NCI-H1694 (cell line): ENCODE measurements around the gene GPD1L.

Source experiments
- DNase-seq: peaks from one replicate; lab custom pipeline; 2025; lab: John Stamatoyannopoulos, UW

Gene GPD1L

GRCh38 chr3:32137870-32138269, 31.4 kb downstream of the GPD1L start:
- DNase-seq = no peak

GRCh38 chr3:32138545-32139104, 32.2 kb downstream of the GPD1L start:
- DNase-seq = no peak

GRCh38 chr3:32140943-32141342, 34.5 kb downstream of the GPD1L start:
- DNase-seq = no peak

- peak; percentile 30 for DNase-seq
Observed at GRCh38 chr3:32143849-32144757, 37.7 kb downstream of the GPD1L start.

DNA sequence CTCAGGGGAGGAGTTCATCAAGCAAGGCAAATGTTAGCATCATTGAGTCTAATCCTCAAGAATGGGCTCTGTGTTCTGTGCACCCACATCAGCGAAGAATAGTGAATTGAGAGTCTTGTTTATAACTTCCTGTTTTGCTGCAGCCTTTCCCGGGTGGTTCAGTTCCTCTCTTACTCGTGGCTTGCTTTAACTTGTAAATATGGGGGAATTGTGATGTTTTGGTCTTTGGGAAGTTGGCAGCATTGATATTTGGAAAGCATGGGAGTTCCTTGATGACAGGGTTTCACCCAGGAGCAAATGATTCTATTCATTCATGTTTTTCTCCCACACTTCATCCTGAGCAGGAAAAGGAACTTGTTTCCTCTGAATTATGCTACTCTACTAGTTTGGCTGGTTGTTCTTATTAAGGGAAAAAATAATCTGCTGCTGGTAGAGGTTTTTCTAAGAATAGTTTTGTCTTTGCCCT, 40.4 kb downstream of the GPD1L start:
- no peak for DNase-seq

GRCh38 chr3:32147509-32147908, 41.1 kb downstream of the GPD1L start:
- no peak for DNase-seq

- DNase-seq = no peak
Observed at GRCh38 chr3:32147933-32148332, 41.5 kb downstream of the GPD1L start.

- no peak for DNase-seq
Observed at GRCh38 chr3:32148351-32148750, 41.9 kb downstream of the GPD1L start.

- no peak for DNase-seq
Observed at GRCh38 chr3:32153414-32154204, 47.2 kb downstream of the GPD1L start.

DNA sequence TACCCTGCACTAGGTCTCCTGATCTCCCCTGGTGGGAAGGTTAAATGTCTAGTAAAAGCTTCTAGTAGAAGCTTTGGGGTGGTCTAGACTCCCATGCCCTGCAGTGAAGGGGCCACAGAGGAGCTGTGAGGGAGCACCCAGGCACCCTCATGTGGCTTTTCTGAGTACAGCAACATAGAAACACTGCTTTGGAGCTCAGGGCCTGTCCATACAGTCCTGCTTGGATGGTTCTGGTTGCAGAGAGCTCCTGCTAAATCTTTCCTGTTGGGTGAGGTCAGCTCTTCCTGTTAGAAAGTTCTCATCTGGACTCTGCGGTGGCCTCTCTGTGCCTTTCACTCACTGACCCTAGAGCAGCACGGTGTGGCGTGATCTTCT, 47.8 kb downstream of the GPD1L start:
- DNase-seq = peak; percentile 1

- no peak for DNase-seq
Observed at GRCh38 chr3:32155117-32155516, 48.7 kb downstream of the GPD1L start.

DNA sequence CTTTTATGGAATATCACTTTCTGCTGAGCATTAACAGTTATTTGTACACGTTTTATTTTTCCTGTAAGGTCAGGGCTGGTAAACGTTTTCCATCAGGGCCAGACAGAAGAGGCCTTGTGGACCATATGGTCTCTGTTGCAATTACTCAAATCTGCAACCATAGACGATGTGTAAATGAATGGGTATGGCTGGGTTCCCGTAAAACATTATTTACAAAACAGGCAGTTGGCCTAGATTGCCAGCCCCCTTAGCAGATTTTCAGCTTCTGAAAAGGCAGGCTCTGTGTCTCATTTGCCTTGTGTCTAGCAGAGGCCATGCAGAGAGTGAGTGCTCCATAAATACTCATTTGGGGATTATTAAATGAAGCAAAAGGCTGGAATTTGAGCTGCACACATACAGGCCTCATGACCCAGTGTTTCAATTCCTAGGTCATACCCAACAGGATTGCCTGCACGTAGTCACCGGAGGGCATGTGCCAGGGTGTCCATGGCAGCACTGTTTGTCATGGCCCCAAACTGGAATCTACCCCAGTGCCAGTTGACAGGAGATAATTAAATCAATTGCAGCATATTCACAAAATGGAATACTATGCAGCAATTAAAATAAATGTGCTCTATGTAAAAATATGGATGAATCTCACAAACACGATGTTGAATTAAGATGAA, 51.3 kb downstream of the GPD1L start:
- peak; percentile 58 for DNase-seq

DNA sequence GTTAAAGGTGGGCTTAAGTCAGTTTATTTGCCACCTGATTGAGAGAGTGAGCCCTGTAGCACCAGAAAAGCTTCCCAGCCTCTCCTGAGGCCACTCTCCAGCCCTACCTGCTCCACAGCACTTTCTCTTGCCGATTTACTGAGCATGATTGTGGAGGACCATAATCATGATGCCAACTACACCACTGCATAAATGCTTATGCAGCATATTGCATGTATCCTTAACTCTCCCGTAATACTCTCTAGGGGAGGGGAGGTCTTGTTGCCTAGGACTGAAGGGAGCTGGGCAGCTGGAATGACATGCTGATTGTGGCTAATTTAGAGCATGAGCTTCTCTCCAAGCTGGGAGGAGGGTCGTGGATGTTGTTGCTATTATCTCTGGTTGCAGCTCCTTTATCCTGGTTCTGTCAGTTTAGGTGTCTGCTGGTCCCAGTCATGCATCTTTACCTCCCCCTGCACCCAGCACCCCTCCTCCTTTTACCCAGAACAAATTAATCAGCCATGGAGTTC, 54.3 kb downstream of the GPD1L start:
- no peak for DNase-seq

- DNase-seq = no peak
Observed at GRCh38 chr3:32165442-32165841, 59.0 kb downstream of the GPD1L start.

GRCh38 chr3:32166654-32167053, 60.2 kb downstream of the GPD1L start:
- DNase-seq = no peak

- no peak for DNase-seq
Observed at GRCh38 chr3:32172420-32172819, 66.0 kb downstream of the GPD1L start.

- peak; percentile 4 for DNase-seq
Observed at GRCh38 chr3:32175607-32176197, 69.3 kb downstream of the GPD1L start.

- peak; percentile 57 for DNase-seq
Observed at GRCh38 chr3:32176989-32177701, 70.7 kb downstream of the GPD1L start.

- DNase-seq = peak; percentile 39
Observed at GRCh38 chr3:32177702-32178198, 71.3 kb downstream of the GPD1L start.

DNA sequence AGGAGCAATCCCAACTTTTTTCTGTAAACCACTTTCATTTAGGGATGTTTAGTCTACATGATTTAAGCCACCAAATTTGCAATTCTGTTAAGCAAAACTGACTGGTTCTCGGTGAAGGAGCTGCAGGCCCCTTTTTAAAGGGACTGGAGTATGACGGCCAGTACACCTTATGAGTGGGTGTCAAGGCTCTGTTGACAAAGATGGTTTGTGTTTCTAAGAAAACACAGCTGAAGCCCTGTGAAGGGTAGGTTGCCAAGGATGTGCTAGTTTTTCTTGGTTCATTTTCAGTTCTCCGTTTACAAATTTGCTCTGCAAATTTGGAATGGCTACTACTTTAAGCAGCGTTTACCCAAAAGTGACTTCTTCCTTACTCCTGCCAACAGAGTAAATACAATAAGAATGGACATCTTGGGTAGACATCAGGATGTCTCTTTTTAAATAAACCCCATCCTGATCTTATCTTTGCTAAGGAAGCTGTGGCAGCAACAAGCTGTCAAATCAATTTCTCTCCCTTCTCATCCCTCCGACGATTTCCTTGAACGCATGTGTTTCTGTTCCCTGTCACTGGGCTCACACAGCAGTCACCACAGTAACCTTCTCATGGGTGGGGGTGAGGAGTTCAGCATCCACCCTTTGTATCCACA, 73.8 kb downstream of the GPD1L start:
- no peak for DNase-seq
